Endothelial cell of umbilical vein (primary cell): ENCODE measurements around the gene TFF2. TPM values are rescaled to one million over a fixed set of nuclear protein-coding genes. Genes with fewer than 3 reads are reported as not detected.

Source experiments
- BruUV-seq: library from RNA; stranded (reverse); fragments of 400-500 nt; replicated peaks from 2 replicates; lab custom pipeline; 2021; lab: Mats Ljungman, UMichigan
- CTCF ChIA-PET: fragments of 300-600, 350-600 bp; sonication (Branson Sonifier 250); formaldehyde crosslinking; loops from one replicate; lab custom pipeline; 2021; ENCODE audit warnings: antibody characterized with exemption, inconsistent platforms; lab: Charles Lee
- POLR2A ChIA-PET: fragments of 300-600, 350-600 bp; sonication (Branson Sonifier 250); formaldehyde crosslinking; loops from one replicate; lab custom pipeline; 2021; ENCODE audit warnings: antibody characterized with exemption, inconsistent platforms; lab: Charles Lee
- DNase-seq: peaks from one replicate; pipeline ENCODE4 v3.0.0-alpha.2; 2011; ENCODE audit warnings: low read depth, low spot score
- FAIRE-seq: peaks from 2 replicates; lab custom pipeline; 2011; peaks lifted over from hg19 to GRCh38; lab: Jason Lieb, UNC
- H2AFZ ChIP-seq: 2 replicates; pipeline ENCODE4 v1.6.0; 2012; ENCODE audit warnings: low read depth, low read length, control low read depth, inconsistent platforms
- H3K27ac ChIP-seq: 2 replicates; pipeline ENCODE4 v1.5.1; 2011; ENCODE audit warnings: low read depth, mild to moderate bottlenecking, control low read depth, low read length, moderate library complexity; ENCODE audit not compliant: insufficient read depth
- H3K27me3 ChIP-seq, 2 experiments: 2 replicates each; pipeline versions ENCODE4 v1.6.0 to v1.6.1; 2011; ENCODE audit warnings: low read length in 2 of 2, mixed read lengths in 1 of 2; ENCODE audit not compliant: control insufficient read depth in 2 of 2, insufficient read depth in 2 of 2
- H3K36me3 ChIP-seq, 2 experiments: 2 replicates in 1 of 2; 3 replicates in 1 of 2; pipeline ENCODE4 v1.5.1; 2011; ENCODE audit warnings: low read length in 2 of 2, mild to moderate bottlenecking in 1 of 2, moderate library complexity in 1 of 2; ENCODE audit not compliant: control insufficient read depth in 2 of 2, insufficient read depth in 2 of 2; ENCODE audit errors: extremely low read depth in 1 of 2
- H3K4me1 ChIP-seq: 3 replicates; pipeline ENCODE4 v1.5.1; 2011; ENCODE audit warnings: mild to moderate bottlenecking, low read length; ENCODE audit not compliant: control insufficient read depth, insufficient read depth; ENCODE audit errors: extremely low read depth
- H3K4me2 ChIP-seq: 2 replicates; pipeline ENCODE4 v1.6.1; 2011; ENCODE audit warnings: low read length, control low read depth, mixed read lengths; ENCODE audit not compliant: insufficient read depth
- H3K4me3 ChIP-seq, 3 experiments: fragments of 200-600 bp in 1 of 3; sonication (generic), shearing (Covaris generic) in 1 of 3; replicated peaks in 1 of 3; 2 replicates each; pipeline ENCODE4 v1.5.1; 2011 to 2016; ENCODE audit warnings: control low read depth in 3 of 3, low read length in 3 of 3, mild to moderate bottlenecking in 2 of 3, inconsistent platforms in 1 of 3, low read depth in 1 of 3, moderate library complexity in 1 of 3; ENCODE audit not compliant: insufficient read depth in 1 of 3
- H3K79me2 ChIP-seq: 2 replicates; pipeline ENCODE4 v1.6.0; 2012; ENCODE audit warnings: low read length, inconsistent platforms; ENCODE audit not compliant: control insufficient read depth, insufficient read depth
- H3K9ac ChIP-seq: replicated peaks from 2 replicates; pipeline ENCODE3; 2011; ENCODE audit warnings: low read length, control low read depth; ENCODE audit not compliant: insufficient read depth; ENCODE audit errors: extremely low read depth
- H3K9me1 ChIP-seq: replicated peaks from 3 replicates; pipeline ENCODE4 v1.6.0; 2011; ENCODE audit warnings: mild to moderate bottlenecking, low read length; ENCODE audit not compliant: control insufficient read depth, insufficient read depth; ENCODE audit errors: extremely low read depth
- H3K9me3 ChIP-seq: replicated peaks from 2 replicates; pipeline ENCODE4 v1.5.1; 2012; ENCODE audit warnings: low read length, inconsistent platforms; ENCODE audit not compliant: control insufficient read depth, insufficient read depth
- H4K20me1 ChIP-seq: replicated peaks from 2 replicates; pipeline ENCODE3; 2011; ENCODE audit warnings: mild to moderate bottlenecking, low read length; ENCODE audit not compliant: control insufficient read depth, insufficient read depth; ENCODE audit errors: extremely low read depth
- CTCF ChIP-seq, 2 donors: IDR thresholded peaks; 1 replicate in 1 of 2; 2 replicates in 1 of 2; pipeline ENCODE4 v1.5.1; 2011; ENCODE audit warnings: low read length in 2 of 2, mild to moderate bottlenecking in 2 of 2, moderate library complexity in 2 of 2, control low read depth in 1 of 2, inconsistent platforms in 1 of 2, low read depth in 1 of 2; ENCODE audit not compliant: insufficient read depth in 1 of 2; ENCODE audit errors: extremely low read depth in 1 of 2
- EZH2 ChIP-seq: IDR thresholded peaks from 2 replicates; pipeline ENCODE4 v1.6.1; 2012; ENCODE audit warnings: borderline replicate concordance, low read depth, mild to moderate bottlenecking, moderate library complexity, low read length, inconsistent platforms; ENCODE audit not compliant: severe bottlenecking
- FOS ChIP-seq: IDR thresholded peaks from 2 replicates; pipeline ENCODE4 v1.6.1; 2011; ENCODE audit warnings: mild to moderate bottlenecking, low read length, moderate library complexity, borderline replicate concordance; ENCODE audit not compliant: insufficient read depth
- GATA2 ChIP-seq: IDR thresholded peaks from 2 replicates; pipeline ENCODE4 v1.7.0; 2011; ENCODE audit warnings: low read depth, mild to moderate bottlenecking, moderate library complexity, mixed read lengths, low read length; ENCODE audit not compliant: insufficient read length, insufficient read depth
- JUN ChIP-seq: IDR thresholded peaks from 2 replicates; pipeline ENCODE4 v1.6.1; 2011; ENCODE audit warnings: borderline replicate concordance, low read depth; ENCODE audit not compliant: insufficient read length, insufficient read depth
- MAX ChIP-seq: IDR thresholded peaks from 2 replicates; pipeline ENCODE4 v1.6.1; 2011; ENCODE audit not compliant: insufficient read depth, insufficient read length
- MYC ChIP-seq: IDR thresholded peaks from one replicate; pipeline ENCODE4 v1.6.1; 2011; ENCODE audit warnings: mild to moderate bottlenecking, low read depth, low read length
- POLR2A ChIP-seq: IDR thresholded peaks from 2 replicates; pipeline ENCODE4 v1.6.1; 2012; ENCODE audit warnings: low read depth, mild to moderate bottlenecking, control low read depth, low read length
- POLR2AphosphoS5 ChIP-seq: IDR thresholded peaks from 2 replicates; pipeline ENCODE4 v1.6.1; 2012; ENCODE audit warnings: low read depth, mild to moderate bottlenecking, control low read depth, low read length, moderate library complexity; ENCODE audit not compliant: insufficient read depth
- dilution Hi-C: fragments of 300-500 bp; cut with MboI; formaldehyde crosslinking; loops from one replicate; pipeline ENCODE4 v1.15.0; 2019; ENCODE audit warnings: low sequenced_read_pairs; ENCODE audit not compliant: extremely low pct_ligation_motif_present
- intact Hi-C: fragments of 100-400 bp; cut with micrococcal nuclease; formaldehyde crosslinking; loops from one replicate; pipeline ENCODE4 v1.10.0; 2022
- polyA plus RNA-seq, 4 experiments: library from polyadenylated mRNA; depleted of rRNA in 3 of 4; stranded (reverse) in 3 of 4; unstranded in 1 of 4; fragments of >200 nt; gene quantifications; 2 replicates each; pipeline versions ENCODE4 v1.2.1 to v1.2.3, GENCODE V29; 2011 to 2012; ENCODE audit warnings: missing spikeins in 1 of 4
- total RNA-seq: library from RNA; stranded (reverse); gene quantifications from 2 replicates; pipeline ENCODE4 v1.2.3, GENCODE V29; 2021

Gene TFF2
- total and polyA plus RNA-seq, 2 donors (not counting 3 experiments of a cell fraction or from before 2014, with no cell fraction given), result not detected

DNA sequence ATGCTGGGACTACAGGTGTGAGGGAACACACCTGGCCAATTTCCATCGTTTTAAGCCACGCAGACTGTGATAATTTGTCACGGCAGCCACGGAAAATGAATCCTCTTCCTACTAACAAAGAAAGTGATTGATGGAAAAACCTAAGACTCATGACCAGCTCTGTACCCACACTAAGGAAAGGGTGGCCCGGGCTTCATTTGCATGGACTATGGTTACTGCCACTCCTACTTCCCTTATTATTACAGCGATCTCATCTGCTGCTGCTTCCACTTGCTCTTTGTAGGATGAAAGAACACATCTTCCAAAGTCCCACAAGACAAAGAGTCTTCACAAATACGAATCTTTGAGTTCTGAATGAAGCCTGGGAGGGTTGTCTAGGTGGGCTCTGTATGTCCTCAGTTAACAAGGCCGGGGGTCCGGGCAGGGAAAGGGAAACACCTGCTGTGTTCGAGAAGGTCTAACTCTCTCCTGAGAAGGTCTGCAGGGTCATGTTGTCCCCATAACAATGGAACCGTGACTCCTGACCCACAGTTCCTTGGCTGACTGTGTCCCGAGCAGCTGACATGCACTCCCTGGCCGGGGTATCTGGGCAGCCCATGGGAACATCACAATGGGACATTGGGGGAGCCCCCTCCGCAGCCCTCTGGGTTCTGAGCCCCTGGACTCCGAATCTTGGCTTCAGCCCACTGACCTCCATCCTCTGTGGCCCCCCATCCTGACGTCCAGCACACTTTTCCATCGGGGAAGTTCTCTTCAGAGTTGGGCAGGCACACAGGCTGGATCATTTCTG, 28.8 kb upstream of the TFF2 start:
- no peak overlapping the region for H3K9ac ChIP-seq
- H3K9me3 ChIP-seq, result no peaks in the 10 kb centered on the region
- intact Hi-C loops (no loop called here), dilution Hi-C loops (no loop called here)
- H3K36me3 ChIP-seq, result no peaks in the 10 kb centered on the region
- no peaks in the 10 kb centered on the region for H4K20me1 ChIP-seq
- H3K4me3 ChIP-seq, result no peak overlapping the region
- no peaks in the 10 kb centered on the region for H3K9me1 ChIP-seq
- H3K4me2 ChIP-seq, result no peak overlapping the region
- POLR2A ChIA-PET, result no interaction called here
- no peaks in the 10 kb centered on the region for H3K4me1 ChIP-seq
- BruUV-seq, result no TSS peak
- no peak for TF ChIP-seq EZH2
- H3K27ac ChIP-seq, result no peak overlapping the region
- H3K27me3 ChIP-seq, result no peaks in the 10 kb centered on the region
- no peak for DNase-seq
- H3K79me2 ChIP-seq, result no peaks in the 10 kb centered on the region
- no peak for FAIRE-seq
- no peak overlapping the region for H2AFZ ChIP-seq
- CTCF ChIA-PET, result interaction anchor here (1.9 kb wide), 1 partner anchor 231 kb away, joined by 10 read pairs; no protein-coding TSS in a partner anchor

GRCh38 chr21:42378418-42378817, 27.6 kb upstream of the TFF2 start:
- no peak overlapping the region for H3K9ac ChIP-seq
- H3K79me2 ChIP-seq, result no peaks in the 10 kb centered on the region
- DNase-seq (no peak), FAIRE-seq (no peak)
- no peak for TF ChIP-seq POLR2A
- no peak for TF ChIP-seq FOS
- no peak for TF ChIP-seq MAX
- no peak for TF ChIP-seq JUN
- no peak for TF ChIP-seq EZH2
- TF ChIP-seq POLR2AphosphoS5, result no peak
- no peak for TF ChIP-seq CTCF (IDR thresholded peaks at IDR 0.05; ENCODE audit: extremely low read depth in 1 of 2, insufficient read depth in 1 of 2, low read depth in 1 of 2, low read length in 2 of 2)
- TF ChIP-seq GATA2, result no peak
- TF ChIP-seq MYC, result no peak
- intact Hi-C loops, result no loop called here
- no peak overlapping the region for H3K4me2 ChIP-seq
- H3K9me3 ChIP-seq, result no peaks in the 10 kb centered on the region
- H3K27me3 ChIP-seq, result no peaks in the 10 kb centered on the region
- dilution Hi-C loops, result no loop called here
- no peak overlapping the region for H3K4me3 ChIP-seq
- H3K36me3 ChIP-seq, result no peaks in the 10 kb centered on the region
- no peaks in the 10 kb centered on the region for H3K4me1 ChIP-seq
- H3K27ac ChIP-seq, result no peak overlapping the region
- CTCF ChIA-PET, result interaction anchor here (1.4 kb wide), 1 partner anchor 233 kb away, joined by 4 read pairs; no protein-coding TSS in a partner anchor
- no TSS peak for BruUV-seq
- H4K20me1 ChIP-seq, result no peaks in the 10 kb centered on the region
- H3K9me1 ChIP-seq, result no peaks in the 10 kb centered on the region
- H2AFZ ChIP-seq, result no peak overlapping the region
- POLR2A ChIA-PET, result no interaction called here
